ENCODE data around the gene ANKRD42. TPM values are rescaled to one million over a fixed set of nuclear protein-coding genes. Genes with fewer than 3 reads are reported as not detected.

The ANKRD42 gene
- polyA plus RNA-seq, 3 donors: 4.3 to 6.2 (median 6.1) TPM

DNA sequence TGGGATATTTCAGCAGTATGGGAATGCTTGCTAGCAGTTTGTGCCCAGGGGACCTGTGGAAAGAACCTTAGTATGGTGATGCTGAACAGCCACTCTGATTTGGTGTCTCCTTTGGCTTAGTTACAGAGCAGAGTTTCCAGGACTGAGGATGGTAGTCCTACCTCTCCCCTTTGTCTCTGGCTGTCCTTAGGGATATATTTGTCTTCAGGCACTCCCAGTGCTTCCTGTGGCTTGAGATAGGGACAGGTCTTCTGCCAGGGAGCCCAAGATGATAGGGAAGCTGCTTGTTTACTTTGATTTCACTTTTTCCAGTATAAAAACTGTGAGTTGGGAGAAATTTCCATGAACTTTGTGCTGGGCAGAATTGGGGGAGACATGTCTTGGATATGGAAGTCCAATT, 28.2 kb downstream of the ANKRD42 start:
- Histone ChIP-seq H4K20me1 (ENCODE audit: insufficient read depth, low read length) (no peaks in the 10 kb centered on the region), H2AFZ (ENCODE audit: insufficient read depth, low read depth, low read length, poor library complexity, severe bottlenecking) (no peak overlapping the region), H3K4me2 (replicated peaks; ENCODE audit: extremely low read depth, low read length, poor library complexity, severe bottlenecking) (no peak overlapping the region), H3K27me3 (ENCODE audit: control insufficient read depth in 2 of 2, insufficient read depth in 2 of 2, low read length in 2 of 2) (no peaks in the 10 kb centered on the region), H3K27ac (ENCODE audit: low read depth in 1 of 2, low read length in 2 of 2) (no peak overlapping the region), H3K4me1 (ENCODE audit: control insufficient read depth in 1 of 2, insufficient read depth in 2 of 2, low read length in 2 of 2) (no peaks in the 10 kb centered on the region), H3K9ac (ENCODE audit: insufficient read depth, low read length, poor library complexity, severe bottlenecking) (no peak overlapping the region), H3K4me3 (replicated peaks in 1 of 3; ENCODE audit: low read depth in 2 of 3, low read length in 3 of 3) (no peak overlapping the region), H3K9me3 (replicated peaks in 1 of 2; ENCODE audit: control insufficient read depth in 1 of 2, insufficient read depth in 1 of 2, low read length in 2 of 2) (no peaks in the 10 kb centered on the region), H3K36me3 (replicated peaks in 1 of 2; ENCODE audit: control insufficient read depth in 1 of 2, insufficient read depth in 2 of 2, low read length in 2 of 2) (no peaks in the 10 kb centered on the region), H3K79me2 (ENCODE audit: insufficient read depth, low read length) (no peaks in the 10 kb centered on the region)
- Mint-ChIP-seq H3K4me3 (no peak overlapping the region), H3K9me3 (peaks cover 0 to 3% (median 0%) of the 10 kb centered on the region in 7 donors), H3K4me1 (no peaks in the 10 kb centered on the region), H3K27ac (no peak overlapping the region), H3K27me3 (ENCODE audit: low read depth in 3 of 3) (peaks cover 0 to 1% (median 0%) of the 10 kb centered on the region in 3 donors), H3K36me3 (no peaks in the 10 kb centered on the region)
- TF ChIP-seq, protein P1, sequence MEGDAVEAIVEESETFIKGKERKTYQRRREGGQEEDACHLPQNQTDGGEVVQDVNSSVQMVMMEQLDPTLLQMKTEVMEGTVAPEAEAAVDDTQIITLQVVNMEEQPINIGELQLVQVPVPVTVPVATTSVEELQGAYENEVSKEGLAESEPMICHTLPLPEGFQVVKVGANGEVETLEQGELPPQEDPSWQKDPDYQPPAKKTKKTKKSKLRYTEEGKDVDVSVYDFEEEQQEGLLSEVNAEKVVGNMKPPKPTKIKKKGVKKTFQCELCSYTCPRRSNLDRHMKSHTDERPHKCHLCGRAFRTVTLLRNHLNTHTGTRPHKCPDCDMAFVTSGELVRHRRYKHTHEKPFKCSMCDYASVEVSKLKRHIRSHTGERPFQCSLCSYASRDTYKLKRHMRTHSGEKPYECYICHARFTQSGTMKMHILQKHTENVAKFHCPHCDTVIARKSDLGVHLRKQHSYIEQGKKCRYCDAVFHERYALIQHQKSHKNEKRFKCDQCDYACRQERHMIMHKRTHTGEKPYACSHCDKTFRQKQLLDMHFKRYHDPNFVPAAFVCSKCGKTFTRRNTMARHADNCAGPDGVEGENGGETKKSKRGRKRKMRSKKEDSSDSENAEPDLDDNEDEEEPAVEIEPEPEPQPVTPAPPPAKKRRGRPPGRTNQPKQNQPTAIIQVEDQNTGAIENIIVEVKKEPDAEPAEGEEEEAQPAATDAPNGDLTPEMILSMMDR (IDR thresholded peaks at IDR 0.05): no peak
- intact Hi-C loops (cut with micrococcal nuclease): no loop called here
- no peak for DNase-seq

GRCh38 chr11:83222499-83222898, 29.0 kb downstream of the ANKRD42 start:
- H3K9me3 Mint-ChIP-seq: peaks cover 0 to 3% (median 0%) of the 10 kb centered on the region in 7 donors
- Histone ChIP-seq H3K4me1 (ENCODE audit: control insufficient read depth in 1 of 2, insufficient read depth in 2 of 2, low read length in 2 of 2) (no peaks in the 10 kb centered on the region), H3K9me3 (replicated peaks in 1 of 2; ENCODE audit: control insufficient read depth in 1 of 2, insufficient read depth in 1 of 2, low read length in 2 of 2) (no peaks in the 10 kb centered on the region), H4K20me1 (ENCODE audit: insufficient read depth, low read length) (no peaks in the 10 kb centered on the region), H3K4me2 (replicated peaks; ENCODE audit: extremely low read depth, low read length, poor library complexity, severe bottlenecking) (no peak overlapping the region), H3K4me3 (replicated peaks in 1 of 3; ENCODE audit: low read depth in 2 of 3, low read length in 3 of 3) (no peak overlapping the region), H3K79me2 (ENCODE audit: insufficient read depth, low read length) (no peaks in the 10 kb centered on the region), H3K27me3 (ENCODE audit: control insufficient read depth in 2 of 2, insufficient read depth in 2 of 2, low read length in 2 of 2) (no peaks in the 10 kb centered on the region), H3K36me3 (replicated peaks in 1 of 2; ENCODE audit: control insufficient read depth in 1 of 2, insufficient read depth in 2 of 2, low read length in 2 of 2) (no peaks in the 10 kb centered on the region), H3K9ac (ENCODE audit: insufficient read depth, low read length, poor library complexity, severe bottlenecking) (no peak overlapping the region), H3K27ac (ENCODE audit: low read depth in 1 of 2, low read length in 2 of 2) (no peak overlapping the region), H2AFZ (ENCODE audit: insufficient read depth, low read depth, low read length, poor library complexity, severe bottlenecking) (no peak overlapping the region)
- no peak overlapping the region for H3K27ac Mint-ChIP-seq
- WGBS (ENCODE audit: insufficient coverage): 88% methylated on average over 1 of the region's 1 CpG
- peaks cover 0 to 1% (median 0%) of the 10 kb centered on the region in 3 donors for H3K27me3 Mint-ChIP-seq (ENCODE audit: low read depth in 3 of 3)
- H3K4me1 Mint-ChIP-seq: no peaks in the 10 kb centered on the region
- TF ChIP-seq, protein P1 (IDR thresholded peaks at IDR 0.05): no peak
- no peak overlapping the region for H3K4me3 Mint-ChIP-seq
- intact Hi-C loops (cut with micrococcal nuclease): no loop called here
- H3K36me3 Mint-ChIP-seq: no peaks in the 10 kb centered on the region
- DNase-seq: no peak

Measured in CD14-positive monocyte (primary cell).